H1 (cell line): ENCODE data around the gene ATP6AP1. TPM values are rescaled to one million over a fixed set of nuclear protein-coding genes. Genes with fewer than 3 reads are reported as not detected.

ENCODE experiments used
- CTCF ChIA-PET: fragments of 300-600 bp; sonication (Branson Sonifier 250); formaldehyde crosslinking; loops from one replicate; lab custom pipeline; 2021; ENCODE audit not compliant: partially characterized antibody; lab: Charles Lee
- POLR2A ChIA-PET: fragments of 300-600 bp; sonication (Branson Sonifier 250); formaldehyde crosslinking; loops from one replicate; lab custom pipeline; 2021; ENCODE audit warnings: inconsistent platforms; ENCODE audit not compliant: partially characterized antibody; lab: Charles Lee
- DNase-seq, 2 experiments: peaks; one replicate each; pipeline versions ENCODE4 v3.0.0 to v3.0.0-alpha.2; 2010 to 2022; ENCODE audit warnings: low spot score in 2 of 2, low read depth in 1 of 2, mixed read lengths in 1 of 2
- FAIRE-seq: peaks from 2 replicates; lab custom pipeline; 2011; peaks lifted over from hg19 to GRCh38; lab: Jason Lieb, UNC
- H2AFZ ChIP-seq: 2 replicates; pipeline ENCODE4 v1.8.1; 2012; ENCODE audit warnings: low read length, inconsistent platforms
- H2AK5ac ChIP-seq: 2 replicates; pipeline ENCODE4 v1.6.1; 2013; ENCODE audit warnings: low read depth, low read length
- H2BK120ac ChIP-seq: replicated peaks from 2 replicates; pipeline ENCODE3; 2013; ENCODE audit warnings: low read depth, low read length, inconsistent platforms
- H2BK12ac ChIP-seq: 2 replicates; pipeline ENCODE4 v1.6.1; 2013; ENCODE audit warnings: low read depth, low read length
- H2BK15ac ChIP-seq: 2 replicates; pipeline ENCODE4 v1.6.1; 2013; ENCODE audit warnings: low read length
- H2BK20ac ChIP-seq: 2 replicates; pipeline ENCODE4 v1.6.1; 2013; ENCODE audit warnings: low read length
- H2BK5ac ChIP-seq: 2 replicates; pipeline ENCODE4 v1.6.1; 2013; ENCODE audit warnings: low read depth, low read length
- H3K14ac ChIP-seq: 2 replicates; pipeline ENCODE4 v1.6.1; 2013; ENCODE audit warnings: inconsistent platforms; ENCODE audit not compliant: insufficient read length
- H3K18ac ChIP-seq: 2 replicates; pipeline ENCODE4 v1.6.1; 2013; ENCODE audit warnings: low read length; ENCODE audit errors: extremely low read depth
- H3K23ac ChIP-seq: 2 replicates; pipeline ENCODE4 v1.6.1; 2013; ENCODE audit warnings: inconsistent platforms; ENCODE audit not compliant: insufficient read length
- H3K23me2 ChIP-seq: 2 replicates; pipeline ENCODE4 v1.6.1; 2013; ENCODE audit warnings: low read depth, low read length
- H3K27ac ChIP-seq: 2 replicates; pipeline ENCODE4 v1.6.1; 2011; ENCODE audit warnings: low read depth, low read length, inconsistent platforms
- H3K27me3 ChIP-seq, 4 experiments: replicated peaks in 1 of 4; 1 replicate in 1 of 4; 2 replicates in 3 of 4; pipeline versions ENCODE4 v1.6.1 to v1.8.1; 2011 to 2013; ENCODE audit warnings: low read length in 3 of 4, mild to moderate bottlenecking in 3 of 4, inconsistent platforms in 2 of 4, mixed read lengths in 2 of 4, moderate library complexity in 1 of 4; ENCODE audit not compliant: control insufficient read depth in 3 of 4, insufficient read depth in 3 of 4; ENCODE audit errors: extremely low read depth in 1 of 4
- H3K36me3 ChIP-seq, 4 experiments: 2 replicates each; pipeline versions ENCODE4 v1.6.1 to v1.8.1; 2011 to 2013; ENCODE audit warnings: mild to moderate bottlenecking in 4 of 4, low read length in 3 of 4, moderate library complexity in 2 of 4, control low read depth in 1 of 4, inconsistent platforms in 1 of 4; ENCODE audit not compliant: insufficient read depth in 4 of 4, control insufficient read depth in 2 of 4
- H3K4ac ChIP-seq: replicated peaks from 2 replicates; pipeline ENCODE3; 2013; ENCODE audit warnings: low read length, low read depth, mixed read lengths, inconsistent platforms; ENCODE audit not compliant: insufficient read length
- H3K4me1 ChIP-seq, 4 experiments: replicated peaks in 1 of 4; 1 replicate in 1 of 4; 2 replicates in 3 of 4; pipeline versions ENCODE4 v1.6.1 to v1.8.1; 2011 to 2013; ENCODE audit warnings: low read length in 3 of 4, inconsistent platforms in 2 of 4, mixed read lengths in 1 of 4; ENCODE audit not compliant: insufficient read depth in 4 of 4, control insufficient read depth in 3 of 4
- H3K4me2 ChIP-seq, 2 experiments: 2 replicates each; pipeline versions ENCODE4 v1.6.1 to v1.8.1; 2011 to 2013; ENCODE audit warnings: low read depth in 2 of 2, low read length in 2 of 2, control low read depth in 1 of 2, inconsistent platforms in 1 of 2, mild to moderate bottlenecking in 1 of 2; ENCODE audit not compliant: insufficient read depth in 1 of 2
- H3K4me3 ChIP-seq, 4 experiments: fragments of 200-600, 300-600 bp in 1 of 4; sonication (generic), shearing (Covaris generic), sonication (Bioruptor Twin) in 1 of 4; 2 replicates each; pipeline versions ENCODE4 v1.5.1 to v1.8.1; 2011 to 2016; ENCODE audit warnings: low read length in 4 of 4, low read depth in 3 of 4, control low read depth in 2 of 4, inconsistent platforms in 2 of 4, mild to moderate bottlenecking in 2 of 4, mixed read lengths in 1 of 4, moderate library complexity in 1 of 4; ENCODE audit not compliant: insufficient read depth in 2 of 4; ENCODE audit errors: extremely low read depth in 1 of 4
- H3K56ac ChIP-seq: replicated peaks from 2 replicates; pipeline ENCODE3; 2013; ENCODE audit warnings: low read depth, mild to moderate bottlenecking, mixed read lengths, low read length, inconsistent platforms; ENCODE audit not compliant: insufficient read length
- H3K79me1 ChIP-seq: 2 replicates; pipeline ENCODE4 v1.6.1; 2013; ENCODE audit warnings: low read depth, low read length, control low read depth
- H3K79me2 ChIP-seq, 2 experiments: 2 replicates each; pipeline versions ENCODE4 v1.6.1 to v1.8.1; 2012 to 2013; ENCODE audit warnings: low read length in 2 of 2, mild to moderate bottlenecking in 2 of 2, inconsistent platforms in 1 of 2; ENCODE audit not compliant: insufficient read depth in 2 of 2, control insufficient read depth in 1 of 2
- H3K9ac ChIP-seq, 4 experiments: replicated peaks in 1 of 4; 1 replicate in 1 of 4; 2 replicates in 3 of 4; pipeline versions ENCODE4 v1.6.1 to v1.8.1; 2011 to 2013; ENCODE audit warnings: low read depth in 3 of 4, low read length in 3 of 4, control low read depth in 2 of 4, mild to moderate bottlenecking in 2 of 4, moderate library complexity in 2 of 4, inconsistent platforms in 1 of 4; ENCODE audit errors: extremely low read depth in 1 of 4
- H3K9me3 ChIP-seq, 2 experiments: 2 replicates each; pipeline versions ENCODE4 v1.6.1 to v1.8.1; 2012 to 2013; ENCODE audit warnings: mild to moderate bottlenecking in 2 of 2, moderate library complexity in 2 of 2, control low read depth in 1 of 2, inconsistent platforms in 1 of 2, low read depth in 1 of 2, low read length in 1 of 2, mixed read lengths in 1 of 2; ENCODE audit not compliant: insufficient read depth in 2 of 2
- H4K20me1 ChIP-seq, 2 experiments: replicated peaks in 1 of 2; 2 replicates each; pipeline versions ENCODE3 to v1.8.1; 2011 to 2013; ENCODE audit warnings: inconsistent platforms in 2 of 2, low read length in 2 of 2, mild to moderate bottlenecking in 1 of 2; ENCODE audit not compliant: insufficient read depth in 2 of 2, control insufficient read depth in 1 of 2
- H4K5ac ChIP-seq: 2 replicates; pipeline ENCODE4 v1.6.1; 2013; ENCODE audit warnings: low read length, low read depth, mixed read lengths, inconsistent platforms; ENCODE audit not compliant: insufficient read length
- H4K8ac ChIP-seq: 2 replicates; pipeline ENCODE4 v1.8.0; 2013; ENCODE audit warnings: mild to moderate bottlenecking, moderate library complexity, low read length, inconsistent platforms; ENCODE audit not compliant: insufficient read depth; ENCODE audit errors: extremely low read depth
- H4K91ac ChIP-seq: replicated peaks from 2 replicates; pipeline ENCODE3; 2013; ENCODE audit warnings: low read length, mixed read lengths, inconsistent platforms; ENCODE audit not compliant: insufficient read length
- ATF2 ChIP-seq: IDR thresholded peaks from 2 replicates; pipeline ENCODE4 v1.6.1; 2012; ENCODE audit warnings: low read length, inconsistent platforms
- FOSL1 ChIP-seq: IDR thresholded peaks from 2 replicates; pipeline ENCODE4 v1.6.1; 2011; ENCODE audit warnings: mild to moderate bottlenecking, low read depth, low read length, moderate library complexity; ENCODE audit not compliant: insufficient read depth
- SP4 ChIP-seq: IDR thresholded peaks from 2 replicates; pipeline ENCODE4 v1.6.1; 2012; ENCODE audit warnings: low read length, inconsistent platforms
- TAF7 ChIP-seq: optimal IDR thresholded peaks from 2 replicates; pipeline ENCODE3; 2011; ENCODE audit warnings: low read depth, mild to moderate bottlenecking, inconsistent platforms, low read length, moderate library complexity, borderline replicate concordance
- TCF12 ChIP-seq: IDR thresholded peaks from 2 replicates; pipeline ENCODE4 v1.6.1; 2011; ENCODE audit warnings: low read depth, mild to moderate bottlenecking, low read length
- YY1 ChIP-seq: IDR thresholded peaks from 2 replicates; pipeline ENCODE4 v1.6.1; 2011; ENCODE audit warnings: low read depth, mild to moderate bottlenecking, low read length
- WGBS, 2 experiments: shearing (Covaris generic) in 1 of 2; methylation state at CpG; one replicate each; pipeline versions ENCODE4 v1.1.6 to v1.1.7; 2013 to 2015; ENCODE audit warnings: low lambda C conversion rate in 2 of 2, mixed read lengths in 2 of 2, inconsistent platforms in 1 of 2, low coverage in 1 of 2, missing lambda C conversion rate in 1 of 2; ENCODE audit not compliant: insufficient replicate concordance in 2 of 2, insufficient coverage in 1 of 2, insufficient read length in 1 of 2; ENCODE audit errors: extremely low coverage in 1 of 2, missing lambda C conversion rate in 1 of 2; 5-methylcytosine and 5-hydroxymethylcytosine counted together
- polyA plus RNA-seq, 7 experiments: library from polyadenylated mRNA; depleted of rRNA in 3 of 7; stranded (reverse) in 5 of 7; unstranded in 2 of 7; fragments of >200 nt in 5 of 7; fragments of 200-250 nt in 2 of 7; gene quantifications; 1 replicate in 5 of 7; 2 replicates in 1 of 7; 4 replicates in 1 of 7; pipeline versions ENCODE4 v1.2.1 to v1.2.3, GENCODE V29; 2011 to 2013; ENCODE audit warnings: missing spikeins in 2 of 7, mixed read lengths in 2 of 7
- total RNA-seq: library from RNA; stranded (reverse); fragmentation: NEBNext Ultra II Directional; extraction: Animal tissue kit (Norgen Biotek cat#: 25700); gene quantifications from 2 replicates; pipeline ENCODE4 v1.2.1, GENCODE V29; 2021

ATP6AP1 gene
- total and polyA plus RNA-seq, 2 of the 8 experiments (the other 6 are each of a cell fraction or from before 2014, with no cell fraction given), result 44.6 to 80.8 TPM

GRCh38 chrX:154429711-154430110 lies 1.2 kb downstream of the ATP6AP1 start:
- H3K23ac ChIP-seq, result no peak overlapping the region
- ChIA-PET POLR2A (interaction anchor here (0.8 to 3.8 kb wide), 7 partner anchors 14 to 81 kb away, joined by 3 to 31 read pairs (median 4); partner anchors contain the start of genes DNASE1L1, FAM50A and RPL10), CTCF (interaction anchor here (0.7 to 1.5 kb wide), 7 partner anchors 9 to 59 kb away, joined by 3 to 5 read pairs (median 3); no protein-coding TSS in a partner anchor)
- H3K9me3 ChIP-seq, result no peaks in the 10 kb centered on the region
- no peaks in the 10 kb centered on the region for H3K79me1 ChIP-seq
- no peak overlapping the region for H2AK5ac ChIP-seq
- H3K4me1 ChIP-seq, result no peaks in the 10 kb centered on the region
- no peak for TF ChIP-seq ATF2
- no peak for TF ChIP-seq SP4
- TF ChIP-seq YY1, result no peak
- TF ChIP-seq TCF12, result no peak
- no peak for TF ChIP-seq TAF7
- TF ChIP-seq FOSL1, result no peak
- H2BK5ac ChIP-seq, result no peak overlapping the region
- no peak overlapping the region for H2BK120ac ChIP-seq
- H3K23me2 ChIP-seq, result peaks cover 4% of the 10 kb centered on the region; the same call in 1 of the 2 replicates
- FAIRE-seq (no peak), DNase-seq (no peak)
- no peak overlapping the region for H3K4ac ChIP-seq
- no peak overlapping the region for H4K91ac ChIP-seq
- H4K8ac ChIP-seq, result no peak overlapping the region
- no peak overlapping the region for H2BK15ac ChIP-seq
- H3K18ac ChIP-seq, result no peak overlapping the region
- peaks cover 0 to 11% (median 7%) of the 10 kb centered on the region in 4 experiments; a peak in 5 of 8 replicates for H3K36me3 ChIP-seq
- H3K4me2 ChIP-seq, result peak overlapping the region; percentile 66 to 82; a peak in 1 of 4 replicates
- peaks cover 3 to 9% of the 10 kb centered on the region in 2 experiments; a peak in 2 of 4 replicates for H3K79me2 ChIP-seq
- H2BK12ac ChIP-seq, result no peak overlapping the region
- H3K27ac ChIP-seq, result no peak overlapping the region
- no peaks in the 10 kb centered on the region for H3K27me3 ChIP-seq
- no peak overlapping the region for H3K9ac ChIP-seq
- no peak overlapping the region for H3K56ac ChIP-seq
- peak overlapping the region in 2 of 4 experiments; percentile 30 to 59; a peak in 1 of 8 replicates for H3K4me3 ChIP-seq
- H3K14ac ChIP-seq, result no peak overlapping the region
- H4K5ac ChIP-seq, result no peak overlapping the region
- H2AFZ ChIP-seq, result no peak overlapping the region
- 96% methylated on average over 2 of the region's 2 CpGs; no CpG with 5 or more reads in 1 of the 2 experiments for WGBS, 2 experiments
- H4K20me1 ChIP-seq, result peaks cover 0 to 4% of the 10 kb centered on the region in 2 experiments
- H2BK20ac ChIP-seq, result no peak overlapping the region
